Inferior parietal cortex (tissue), 1 donor: ENCODE data around the gene HECTD4.
"Not testable (repeated sequence)": the region's sequence is repeated elsewhere in the genome, so short reads cannot be mapped to it uniquely, and the experiment has no call there.

ENCODE experiments used
- DNase-seq: peaks from one replicate; pipeline ENCODE4 v3.0.0-alpha.2; 2016; ENCODE audit errors: extremely low spot score

Gene HECTD4

DNA sequence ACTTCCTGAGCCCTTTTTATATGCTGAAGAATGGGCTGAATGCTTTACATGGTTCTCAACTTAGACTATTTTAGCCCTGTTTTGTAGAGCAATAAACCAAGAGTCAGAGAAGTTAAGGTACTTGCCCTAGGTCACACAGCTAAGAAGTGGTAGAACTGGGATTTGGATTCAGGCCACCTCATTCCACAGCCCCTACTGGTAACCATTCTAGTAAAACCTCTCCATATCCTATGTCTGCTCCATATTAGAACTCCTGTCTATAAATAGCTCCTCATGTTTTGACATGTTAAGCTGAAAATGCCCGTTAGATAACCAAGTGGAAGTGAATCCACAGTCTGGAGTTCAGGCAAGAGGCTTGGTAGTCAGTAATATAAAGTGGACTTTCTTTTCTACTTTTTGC is 111.6 kb downstream of the HECTD4 start:
- DNase-seq: no peak

DNA sequence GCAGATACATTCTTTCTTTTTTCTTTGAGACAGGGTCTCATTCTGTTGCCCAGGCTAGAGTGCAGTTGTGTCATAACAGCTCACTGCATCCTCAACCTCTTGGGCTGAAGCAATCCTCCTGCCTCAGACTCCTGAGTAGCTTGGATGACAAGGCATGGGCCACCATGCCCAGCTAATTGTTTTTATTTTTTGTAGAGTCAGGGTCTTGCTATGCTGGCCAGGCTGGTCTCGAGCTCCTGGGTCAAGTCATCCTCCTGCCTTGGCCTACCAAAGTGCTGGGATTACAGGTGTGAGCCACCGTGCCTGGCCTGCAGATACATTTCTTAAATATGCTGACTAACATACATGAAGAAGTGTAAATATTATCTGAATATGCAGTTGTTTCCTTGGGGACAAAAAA is 115.8 kb downstream of the HECTD4 start:
- no peak for DNase-seq

DNA sequence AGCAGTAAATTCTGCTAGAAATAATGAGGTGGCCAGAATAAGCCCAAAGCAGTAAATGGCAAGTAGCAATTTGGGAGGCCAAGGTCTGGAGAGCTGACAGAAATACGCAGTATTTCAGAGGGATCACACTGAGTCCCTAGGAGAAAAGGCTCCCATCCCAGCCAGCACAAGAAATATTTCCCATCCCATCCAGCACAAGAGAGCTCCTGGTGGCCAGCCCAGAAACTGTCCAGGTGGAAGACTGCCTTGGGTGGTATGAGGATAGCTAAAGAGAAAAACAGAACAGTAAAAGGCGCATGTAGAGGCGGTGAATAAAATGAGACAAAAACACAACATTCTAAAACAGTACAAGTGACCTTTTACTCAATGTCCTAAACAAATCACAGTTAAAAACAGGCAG is 120.7 kb downstream of the HECTD4 start:
- no peak for DNase-seq

DNA sequence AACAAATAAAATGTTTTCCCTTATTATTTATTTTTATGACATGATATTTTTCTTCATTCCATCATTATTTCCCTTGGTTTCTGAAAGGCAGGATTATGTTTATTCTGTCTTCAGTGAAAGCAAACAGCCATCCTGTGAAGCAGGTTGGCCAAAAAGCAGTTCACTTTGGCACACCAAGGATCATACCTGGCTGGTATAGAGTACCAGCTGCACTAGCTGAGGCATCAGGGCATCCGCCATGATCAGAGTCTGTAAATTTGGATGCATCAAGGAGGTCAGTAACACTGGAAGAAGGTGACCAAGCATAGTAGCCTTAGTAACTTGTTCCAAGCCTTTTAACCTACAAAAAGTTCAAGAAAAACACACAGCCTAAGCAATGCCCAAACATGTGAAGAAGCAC is 123.3 kb downstream of the HECTD4 start:
- no peak for DNase-seq

DNA sequence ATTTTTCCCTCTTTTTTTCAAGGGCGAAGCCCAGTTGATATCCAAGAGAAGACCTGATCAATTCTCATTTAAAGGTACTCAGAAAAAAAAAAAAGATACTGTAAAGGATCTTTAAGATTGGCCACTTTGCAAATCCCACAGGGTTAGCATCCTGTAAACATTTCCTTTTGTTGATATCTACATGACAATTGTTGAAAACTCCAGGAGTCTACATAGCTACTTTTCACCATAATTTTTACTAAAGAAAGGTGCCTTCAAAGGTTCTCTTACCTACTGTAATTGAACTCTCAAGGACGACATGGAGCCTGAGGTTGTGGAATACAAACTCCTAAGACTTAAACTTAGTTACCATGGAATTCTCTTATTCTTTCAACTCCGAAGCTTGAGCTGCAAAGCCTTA is 125.5 kb downstream of the HECTD4 start:
- DNase-seq: no peak

DNA sequence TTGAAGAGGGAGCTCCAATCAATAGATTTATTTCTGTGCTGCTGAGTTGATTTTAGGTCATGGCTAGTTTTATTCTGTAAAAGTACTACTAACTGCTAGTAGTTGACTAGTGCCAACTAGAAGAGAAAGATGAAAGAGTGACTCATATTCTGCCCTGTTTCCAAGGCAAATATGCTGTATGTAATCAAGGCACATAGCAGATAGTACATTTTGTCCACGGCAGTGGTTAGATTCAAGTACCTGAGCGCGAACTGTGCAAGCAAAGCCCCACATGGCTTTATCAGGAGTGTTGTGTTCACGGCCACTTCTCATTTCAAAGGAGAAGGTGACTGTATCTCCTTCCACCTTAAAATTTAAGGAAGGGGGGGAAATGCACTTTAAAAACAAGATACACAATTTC is 130.0 kb downstream of the HECTD4 start:
- no peak for DNase-seq

DNA sequence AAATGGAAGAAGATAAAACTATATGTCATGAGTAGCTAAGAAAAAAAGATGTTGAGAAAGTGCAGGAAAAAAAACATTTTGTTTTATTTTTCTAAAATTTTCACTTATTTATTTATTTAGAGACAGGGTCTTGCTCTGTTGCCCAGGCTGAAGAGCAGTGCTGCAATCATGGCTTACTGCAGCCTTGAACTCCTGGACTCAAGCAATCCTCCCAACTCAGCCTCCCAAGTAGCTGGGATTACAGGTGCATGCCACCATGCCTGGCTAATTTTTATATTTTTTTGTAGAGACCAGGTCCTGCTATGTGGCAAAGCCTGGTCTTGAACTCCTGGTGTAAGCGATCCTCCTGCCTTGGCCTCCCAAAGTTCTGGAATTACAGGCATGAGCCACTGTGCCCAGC is 137.3 kb downstream of the HECTD4 start:
- DNase-seq: not testable (repeated sequence)

DNA sequence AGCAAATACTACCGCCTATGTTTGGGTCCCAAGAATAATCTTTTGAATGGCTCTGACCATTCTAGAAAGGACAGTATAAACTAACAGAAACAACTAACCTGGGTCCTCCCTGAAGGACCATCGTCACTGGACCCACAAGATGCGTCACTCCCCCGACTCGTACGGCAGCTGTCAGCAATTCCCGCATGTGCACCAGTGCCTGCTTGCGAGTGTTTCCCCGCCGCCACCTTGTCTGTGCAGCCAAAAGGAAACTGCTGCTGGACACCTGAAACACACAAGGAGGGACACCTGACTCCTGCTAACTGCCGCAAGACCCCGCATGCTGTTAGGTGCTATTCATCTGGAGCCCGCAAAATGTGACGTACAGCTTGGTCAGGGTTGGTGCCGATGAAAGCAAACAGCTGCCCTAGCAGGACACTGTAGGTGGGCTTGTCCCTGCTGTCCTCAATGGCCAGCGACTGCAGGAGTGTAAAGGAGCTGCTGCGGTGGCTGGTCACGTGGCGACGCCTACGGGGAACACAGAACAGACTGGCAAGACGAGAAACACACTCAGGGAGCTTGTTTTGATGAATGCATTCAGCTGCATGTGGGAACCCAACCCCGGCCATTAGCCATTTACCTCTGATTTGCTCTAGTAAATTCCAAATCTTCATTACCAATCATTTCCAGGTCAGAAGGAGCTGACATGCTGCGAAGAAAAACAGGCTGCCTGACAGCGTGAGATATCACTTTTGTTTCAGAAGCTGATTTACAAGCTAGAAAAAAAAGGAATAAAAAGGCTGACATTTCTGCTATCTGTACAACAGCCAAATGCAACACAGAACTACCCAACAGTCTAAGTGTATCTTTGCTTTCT is 138.7 kb downstream of the HECTD4 start:
- peak; percentile 11 for DNase-seq

DNA sequence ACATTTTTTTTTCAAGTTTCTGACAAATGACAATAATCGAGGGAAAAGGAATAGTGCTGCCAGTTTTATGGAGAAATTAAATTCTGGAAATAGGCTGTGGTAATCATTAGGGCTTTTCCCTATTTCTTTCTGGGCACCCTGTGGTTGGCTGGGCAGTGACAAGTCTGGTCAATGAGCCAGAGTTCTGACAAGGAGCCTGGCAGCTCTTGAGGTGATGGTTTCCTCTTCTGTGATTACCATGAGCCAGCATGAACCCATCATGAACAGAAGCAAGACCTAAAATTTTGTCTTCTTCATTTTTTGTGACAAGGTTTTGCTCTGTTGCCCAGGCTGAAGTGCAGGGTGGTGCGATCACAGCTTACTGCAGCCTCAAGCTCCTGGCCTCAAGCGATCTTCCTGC is 141.1 kb downstream of the HECTD4 start:
- no peak for DNase-seq

DNA sequence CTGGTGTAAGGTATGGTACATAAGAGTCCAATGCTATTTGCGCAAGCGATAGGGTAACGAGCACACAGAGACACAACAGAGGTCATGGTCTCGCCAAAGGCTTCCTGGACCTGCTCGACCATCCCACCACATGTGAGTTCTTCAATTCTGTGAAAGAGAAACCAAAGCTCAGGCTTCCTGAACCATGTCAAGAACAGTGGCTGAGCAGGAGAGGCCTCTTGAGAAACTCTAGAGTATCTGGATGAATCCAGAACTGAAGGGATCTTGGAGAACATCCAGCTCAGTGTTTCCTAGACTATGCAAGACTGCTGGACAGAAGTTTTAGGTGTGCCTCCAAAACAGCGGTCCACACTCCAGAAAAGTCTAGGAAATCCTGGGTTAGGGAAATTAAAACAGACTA is 142.3 kb downstream of the HECTD4 start:
- DNase-seq: no peak

DNA sequence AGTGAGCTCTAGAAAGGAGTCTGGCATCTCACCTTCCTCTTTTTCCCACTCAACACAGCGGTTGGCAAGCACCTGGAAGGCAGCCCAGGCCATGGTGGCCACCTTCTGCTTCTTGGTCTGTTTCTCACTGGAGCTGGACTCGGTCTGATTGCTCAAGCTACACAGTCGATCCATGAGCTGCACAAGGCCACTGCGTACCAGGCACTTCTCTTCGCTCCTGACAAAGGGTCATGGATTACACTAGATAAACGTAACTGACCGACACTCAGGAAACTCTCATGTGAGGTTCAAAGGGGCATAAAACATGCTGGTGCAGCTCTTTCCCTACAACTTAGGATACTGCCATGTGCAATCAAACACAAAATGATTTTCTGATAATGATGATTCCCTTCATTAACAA is 143.2 kb downstream of the HECTD4 start:
- no peak for DNase-seq

DNA sequence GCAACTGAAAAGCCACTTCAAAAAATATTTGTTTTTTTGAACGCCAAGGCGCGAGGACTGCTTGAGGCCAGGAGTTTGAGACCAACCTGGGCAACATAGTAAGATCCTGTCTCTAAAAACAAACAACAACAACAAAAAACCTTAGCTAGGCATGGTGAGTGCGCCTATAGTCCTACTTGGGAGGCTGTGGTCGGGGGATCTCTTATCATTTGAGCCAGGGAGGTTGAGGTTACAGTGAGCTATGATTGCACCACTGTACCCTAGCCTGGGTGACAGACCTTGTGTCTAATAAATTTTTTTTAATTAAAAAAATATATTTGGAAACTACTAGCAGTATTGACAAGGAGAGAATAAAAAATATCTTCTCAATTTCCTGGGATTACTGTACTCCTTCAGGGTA is 143.8 kb downstream of the HECTD4 start:
- no peak for DNase-seq

DNA sequence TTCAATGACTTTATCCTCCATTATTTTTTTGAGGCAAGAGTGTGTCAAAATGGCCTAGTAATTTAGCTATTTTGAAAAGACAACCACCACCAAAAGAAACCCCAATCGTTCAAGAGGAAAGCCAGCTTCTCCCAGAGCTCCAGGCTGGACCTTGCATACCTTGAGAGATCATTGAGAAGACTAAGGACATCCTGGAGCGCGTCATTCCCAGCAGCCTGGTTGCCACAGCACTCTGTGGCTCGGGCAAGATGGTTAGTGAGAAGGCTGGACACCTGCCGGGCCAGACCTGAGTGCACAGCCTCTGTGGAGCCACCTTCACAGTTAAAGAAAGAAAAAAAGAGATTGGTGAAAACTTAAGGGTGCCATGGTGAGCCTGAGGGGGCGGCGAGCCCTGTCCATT is 145.4 kb downstream of the HECTD4 start:
- no peak for DNase-seq

DNA sequence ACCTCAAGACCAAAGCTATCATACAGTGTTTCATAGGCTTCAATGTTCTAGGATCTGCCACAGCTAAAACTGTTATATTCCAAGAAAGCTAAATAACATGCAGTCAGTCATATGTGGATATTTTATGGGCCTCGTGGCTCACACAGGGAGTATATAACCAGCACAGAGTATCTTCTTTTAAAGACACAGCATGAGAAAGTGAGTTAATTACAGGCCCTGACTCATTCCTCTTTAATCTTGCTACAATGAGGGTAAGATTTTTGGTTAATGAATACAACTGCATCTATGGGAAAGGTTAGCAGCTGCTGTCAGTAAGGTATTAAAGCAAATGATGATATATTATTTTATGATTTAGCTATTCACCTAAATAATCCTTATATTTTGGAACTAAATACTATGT is 145.8 kb downstream of the HECTD4 start:
- no peak for DNase-seq

DNA sequence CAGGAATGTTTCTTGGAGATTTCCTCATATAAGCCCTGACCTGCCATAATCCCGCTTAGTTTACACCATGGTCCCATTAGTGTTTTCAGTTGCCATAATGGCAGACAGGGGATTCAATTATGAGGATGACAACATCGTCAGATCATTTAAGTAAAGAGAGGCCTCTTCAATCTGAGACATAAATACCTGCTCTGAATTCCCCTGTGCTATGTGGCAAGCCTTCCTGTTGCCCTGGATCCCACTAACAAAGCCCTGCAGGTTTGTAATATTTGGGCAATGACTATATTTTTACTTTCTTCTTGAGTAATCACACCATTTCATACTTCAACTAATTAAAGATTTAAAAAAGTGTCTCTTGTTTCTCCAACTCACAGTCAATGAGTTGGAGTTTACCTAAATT is 147.9 kb downstream of the HECTD4 start:
- DNase-seq: no peak

DNA sequence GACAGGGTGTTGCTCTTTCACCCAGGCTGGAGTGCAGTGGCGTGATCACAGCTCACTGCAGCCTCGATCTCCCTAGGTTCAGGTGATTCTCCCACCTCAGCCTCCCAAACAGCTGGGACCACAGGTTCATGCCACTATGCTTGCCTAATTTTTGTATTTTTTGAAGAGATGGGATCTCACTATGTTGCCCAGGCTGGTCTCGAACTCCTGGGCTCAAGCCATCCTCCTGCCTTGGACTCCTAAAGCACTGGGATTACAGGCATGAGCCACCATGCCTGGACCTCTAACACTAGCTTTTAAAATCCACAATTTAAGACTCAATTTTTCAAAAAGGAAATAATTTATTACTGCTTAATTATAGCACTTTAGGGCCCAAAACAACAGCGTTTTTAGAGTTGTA is 149.0 kb downstream of the HECTD4 start:
- no peak for DNase-seq

DNA sequence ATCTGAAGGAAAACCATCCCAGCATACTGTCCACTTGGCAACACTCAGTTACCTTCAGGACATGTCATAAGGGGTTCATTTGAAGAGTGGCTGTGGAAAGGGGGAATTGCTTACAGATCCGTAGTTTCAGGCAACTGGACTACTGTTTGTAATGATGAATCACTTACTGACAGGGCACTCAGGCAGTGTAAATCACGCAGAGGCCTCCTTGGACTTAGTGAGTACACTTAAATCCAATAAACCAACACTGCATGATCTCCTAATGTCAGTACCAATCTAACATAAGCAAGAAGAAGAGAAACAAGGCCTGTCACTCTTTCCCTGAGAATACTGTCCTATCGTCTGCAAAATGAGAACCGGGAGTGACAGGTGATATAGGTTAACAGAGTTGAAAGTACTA is 152.1 kb downstream of the HECTD4 start:
- no peak for DNase-seq

DNA sequence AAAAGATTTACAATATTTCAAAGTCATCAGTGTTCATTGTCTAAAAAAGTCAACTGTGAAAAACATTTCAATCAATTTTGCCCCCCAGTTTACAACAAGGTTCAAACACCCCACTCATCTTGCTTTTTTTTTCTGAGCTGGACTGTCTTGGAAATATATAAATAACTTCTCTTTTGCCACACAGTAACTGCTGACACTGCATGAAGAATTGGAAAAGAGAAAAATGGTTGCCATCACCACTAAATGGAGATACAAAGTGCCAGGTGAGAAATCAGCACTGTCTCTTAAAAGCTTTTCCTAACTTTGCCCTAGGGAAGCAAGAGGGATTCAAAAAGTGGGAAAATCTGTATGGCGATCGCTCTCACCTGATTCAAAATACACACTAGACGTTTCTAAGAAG is 155.5 kb downstream of the HECTD4 start:
- DNase-seq: no peak

DNA sequence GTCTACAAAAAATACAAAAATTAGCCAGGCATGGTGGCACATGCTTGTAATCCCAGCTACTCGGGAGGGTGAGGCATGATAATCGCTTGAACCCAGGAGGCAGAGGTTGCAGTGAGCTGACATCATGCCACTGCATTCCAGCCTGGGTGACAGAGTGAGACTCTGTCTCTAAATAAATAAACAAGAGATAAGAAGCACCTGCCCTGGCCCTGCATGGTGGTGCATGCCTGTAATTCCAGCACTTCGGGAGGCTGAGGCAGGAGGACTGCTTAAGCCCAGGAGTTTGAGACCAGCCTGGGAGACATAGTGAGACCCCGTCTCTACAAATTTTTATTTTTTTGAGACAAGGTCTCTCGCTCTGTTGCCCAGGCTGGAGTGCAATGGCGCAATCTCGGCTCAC is 161.6 kb downstream of the HECTD4 start:
- DNase-seq: not testable (repeated sequence)

DNA sequence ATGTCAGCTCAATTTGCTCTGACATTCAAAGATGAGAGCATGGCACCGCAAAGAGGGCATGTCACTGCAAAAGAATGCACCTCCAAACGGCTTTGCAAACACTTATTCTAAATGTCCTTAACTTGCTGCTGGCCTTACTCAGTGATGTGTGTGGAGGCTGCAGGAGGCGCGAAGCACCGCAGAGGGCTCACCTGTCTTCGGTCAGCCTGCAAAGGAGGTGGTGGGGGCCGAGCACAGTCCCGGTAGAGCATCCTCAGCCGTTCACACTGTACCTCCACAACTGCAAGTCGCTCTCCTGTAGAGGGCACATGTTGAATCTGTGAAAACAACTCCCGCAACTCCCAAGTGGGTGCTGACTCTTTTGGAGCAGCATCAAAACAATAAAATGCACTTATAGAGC is 163.0 kb downstream of the HECTD4 start:
- no peak for DNase-seq

DNA sequence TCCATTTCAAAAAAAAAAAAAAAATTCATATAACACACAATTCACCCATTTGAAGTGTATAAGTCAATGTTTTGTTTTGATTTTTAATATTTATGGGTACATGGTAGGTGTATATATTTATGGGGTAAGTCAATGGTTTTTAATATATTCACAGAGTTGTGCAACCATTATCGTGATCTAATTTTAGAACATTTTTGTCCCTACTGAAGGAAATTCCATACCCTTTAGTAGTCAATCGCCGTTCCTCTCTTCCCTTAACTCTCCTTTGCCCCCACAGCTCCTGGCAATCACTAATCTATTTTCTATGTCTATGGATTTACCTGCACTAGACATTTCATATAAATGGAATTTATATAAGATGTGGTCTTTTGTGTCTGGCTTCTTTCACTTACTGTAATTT is 164.1 kb downstream of the HECTD4 start:
- DNase-seq: no peak

DNA sequence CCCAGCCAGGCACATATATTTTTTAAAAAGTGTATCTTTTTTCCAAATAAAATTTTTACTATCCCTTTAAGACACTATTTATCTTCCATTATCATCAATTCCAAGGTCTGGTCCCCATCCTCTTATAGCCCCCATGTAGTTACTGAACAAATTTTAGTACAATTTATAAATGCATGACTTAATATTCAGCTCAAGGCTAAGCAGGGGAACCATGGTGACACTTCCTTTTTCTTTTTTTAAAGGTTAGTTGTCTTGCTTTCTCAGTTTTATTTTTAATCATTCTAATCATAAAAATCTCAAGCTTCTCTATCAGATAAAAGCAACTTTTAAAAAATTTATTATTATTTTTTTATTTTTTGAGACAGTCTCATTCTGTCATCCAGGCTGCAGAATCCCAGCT is 164.6 kb downstream of the HECTD4 start:
- no peak for DNase-seq

DNA sequence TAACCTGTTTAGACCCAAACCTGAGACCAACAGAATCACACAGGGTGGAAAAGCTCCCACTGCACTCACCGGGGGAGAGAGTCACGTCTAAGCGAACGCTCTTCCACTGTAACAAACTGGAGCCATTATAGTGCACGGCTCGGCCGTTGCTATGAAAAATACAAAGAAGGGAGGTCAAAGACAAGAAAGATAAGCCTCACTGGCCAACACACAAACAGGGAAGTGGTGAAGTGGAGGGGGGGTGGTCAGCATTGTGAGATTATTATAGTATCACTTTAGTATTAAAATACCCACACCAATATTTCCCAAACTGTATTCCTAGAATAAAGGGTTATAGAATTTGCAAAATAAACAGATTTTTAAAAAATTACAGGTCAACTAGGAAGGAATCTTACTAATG is 166.0 kb downstream of the HECTD4 start:
- DNase-seq: no peak

DNA sequence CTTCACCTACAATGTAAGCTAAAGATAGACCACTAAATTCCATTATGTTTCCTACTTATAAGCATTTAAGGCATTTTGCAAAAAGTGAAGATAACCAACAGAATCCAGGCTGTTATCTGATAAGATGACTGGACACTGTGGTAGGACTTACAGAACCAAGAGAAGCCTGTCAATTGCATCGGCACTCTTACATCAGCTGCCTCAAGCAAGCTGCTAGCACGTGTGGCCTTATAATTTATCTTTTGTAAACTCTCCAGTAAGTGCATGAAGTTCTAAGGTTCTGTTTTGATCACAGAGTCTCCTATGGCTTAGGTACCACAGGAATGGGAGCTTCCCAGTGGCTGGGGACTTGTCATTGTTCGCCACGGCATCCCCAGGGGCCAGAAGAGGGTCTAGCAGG is 168.2 kb downstream of the HECTD4 start:
- DNase-seq: no peak
